ENCODE data around the gene SAP25.

The SAP25 gene

DNA sequence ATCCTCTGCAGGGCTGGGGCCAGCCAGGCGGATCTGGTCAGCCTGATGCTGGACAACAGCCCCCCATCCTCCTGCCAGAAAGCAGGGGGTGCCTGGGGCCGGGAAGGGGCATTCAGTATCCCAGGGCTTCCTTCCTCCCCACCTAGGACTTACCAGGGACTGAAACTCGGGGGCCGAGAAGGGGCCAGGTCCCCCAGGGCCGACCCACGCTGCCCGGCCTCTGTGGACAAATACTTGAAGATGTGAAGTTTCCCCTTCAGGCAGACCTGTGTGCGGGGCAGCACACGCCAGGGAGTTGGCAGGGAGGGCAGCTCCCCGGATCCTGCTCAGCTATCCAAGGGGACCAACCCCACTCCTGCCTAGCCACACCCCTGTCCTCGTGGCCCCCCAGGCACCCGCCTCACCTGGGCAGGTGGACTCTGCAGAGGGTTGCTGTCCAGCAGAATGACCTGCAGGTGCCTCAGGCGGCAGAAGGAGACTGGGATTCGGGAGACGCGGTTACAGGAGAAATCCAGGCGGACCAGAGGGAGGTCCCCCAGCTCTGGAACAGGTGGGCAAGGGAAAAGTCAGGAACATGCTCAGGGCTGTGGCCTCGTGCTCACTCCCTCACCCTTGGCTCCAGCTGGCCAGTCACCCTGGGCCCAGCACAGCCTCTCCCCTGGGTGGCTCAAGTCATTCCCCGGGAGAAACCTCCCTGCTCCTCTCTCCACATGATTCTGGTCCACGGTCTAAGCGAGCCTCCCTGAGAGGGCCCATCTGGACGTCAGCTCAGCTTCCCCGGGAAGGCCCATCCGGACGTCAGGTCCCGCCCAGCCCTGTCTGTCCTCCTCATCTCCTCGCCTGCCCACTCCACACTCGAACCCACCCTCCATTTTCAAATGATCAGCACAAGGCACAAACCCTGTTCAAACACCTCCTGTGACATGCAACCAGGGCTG, 4.8 kb upstream of the SAP25 start:
- DNase-seq (ENCODE audit: low read depth): no peak
- H3K4me3 ChIP-seq (ENCODE audit: low read depth, low read length): no peak overlapping the region

DNA sequence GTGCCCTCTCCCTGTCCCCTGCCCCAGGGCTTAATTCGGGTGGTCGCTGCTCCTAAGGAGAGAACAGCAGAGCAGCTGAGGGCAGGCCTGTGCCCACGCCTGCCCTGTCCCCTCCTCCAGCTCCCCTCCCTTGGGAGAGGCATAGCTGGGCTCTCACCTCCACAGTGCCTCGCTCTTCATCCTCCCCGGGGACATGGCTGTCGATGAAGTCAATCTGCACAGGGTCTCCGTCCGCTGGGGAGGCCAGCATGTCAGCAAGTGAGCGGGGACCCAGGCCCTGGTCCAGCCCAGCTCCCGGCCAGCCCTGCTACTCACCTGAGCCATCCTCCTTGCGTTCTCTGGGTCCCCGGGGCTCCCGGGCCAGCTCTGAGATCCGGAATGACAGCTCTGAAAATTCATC, 3.8 kb upstream of the SAP25 start:
- H3K4me3 ChIP-seq (ENCODE audit: low read depth, low read length): no peak overlapping the region

DNA sequence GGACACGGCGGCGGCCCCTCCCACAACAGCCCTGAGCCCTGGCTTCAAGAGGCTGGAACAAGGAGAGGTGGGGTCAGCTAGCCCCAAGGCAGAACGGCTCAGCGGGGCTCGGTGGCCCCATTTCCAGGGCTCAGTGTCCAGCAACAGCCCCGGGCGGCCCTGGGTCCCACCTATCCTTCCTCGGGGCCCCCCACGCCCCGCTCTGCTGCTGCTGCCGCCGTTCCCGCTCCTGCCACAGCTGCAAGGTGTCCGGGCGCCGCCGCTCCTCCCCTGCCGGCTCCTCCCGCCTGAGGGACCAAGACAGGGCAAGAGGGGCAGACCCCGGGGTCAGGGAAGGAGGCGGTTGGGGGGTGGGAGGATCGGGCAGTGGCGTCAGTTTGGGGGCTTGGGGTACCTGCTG, 3.4 kb upstream of the SAP25 start:
- no peak overlapping the region for H3K4me3 ChIP-seq (ENCODE audit: low read depth, low read length)
- no peak for DNase-seq (ENCODE audit: low read depth)

More for the DNA sequence above, 3.8 kb upstream of the SAP25 start:
- no peak for DNase-seq (ENCODE audit: low read depth)

DNA sequence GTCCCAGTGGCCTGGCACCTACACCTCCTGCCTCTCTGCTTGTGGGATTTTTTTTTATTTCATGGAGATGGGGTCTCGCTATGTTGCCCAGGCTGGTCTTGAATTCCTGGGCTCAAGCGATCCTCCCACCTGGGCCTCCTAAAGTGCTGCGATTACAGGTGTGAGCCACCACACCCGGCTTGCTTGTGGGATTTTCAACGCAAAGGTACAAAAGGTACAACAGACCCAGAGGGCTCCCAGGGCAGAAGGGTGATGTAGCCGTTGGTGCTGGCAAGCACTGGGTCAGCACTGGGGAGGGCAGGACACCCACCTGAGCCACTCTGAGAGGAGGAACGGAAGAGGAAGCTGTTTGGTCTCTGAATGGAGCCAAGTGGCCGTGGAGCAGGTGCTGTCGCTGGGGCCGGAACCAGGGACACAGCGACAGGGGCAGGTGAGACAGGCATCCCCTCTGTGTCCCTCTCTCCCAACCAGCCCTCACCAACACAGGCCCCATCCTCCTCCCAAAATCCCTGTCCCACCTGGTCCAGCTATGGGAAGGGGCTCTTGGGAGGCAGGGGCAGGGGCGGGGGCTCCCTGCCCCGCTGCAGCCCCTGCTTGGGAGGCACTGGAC, 2.8 kb upstream of the SAP25 start:
- H3K4me3 ChIP-seq (ENCODE audit: low read depth, low read length): no peak overlapping the region
- no peak for DNase-seq (ENCODE audit: low read depth)

DNA sequence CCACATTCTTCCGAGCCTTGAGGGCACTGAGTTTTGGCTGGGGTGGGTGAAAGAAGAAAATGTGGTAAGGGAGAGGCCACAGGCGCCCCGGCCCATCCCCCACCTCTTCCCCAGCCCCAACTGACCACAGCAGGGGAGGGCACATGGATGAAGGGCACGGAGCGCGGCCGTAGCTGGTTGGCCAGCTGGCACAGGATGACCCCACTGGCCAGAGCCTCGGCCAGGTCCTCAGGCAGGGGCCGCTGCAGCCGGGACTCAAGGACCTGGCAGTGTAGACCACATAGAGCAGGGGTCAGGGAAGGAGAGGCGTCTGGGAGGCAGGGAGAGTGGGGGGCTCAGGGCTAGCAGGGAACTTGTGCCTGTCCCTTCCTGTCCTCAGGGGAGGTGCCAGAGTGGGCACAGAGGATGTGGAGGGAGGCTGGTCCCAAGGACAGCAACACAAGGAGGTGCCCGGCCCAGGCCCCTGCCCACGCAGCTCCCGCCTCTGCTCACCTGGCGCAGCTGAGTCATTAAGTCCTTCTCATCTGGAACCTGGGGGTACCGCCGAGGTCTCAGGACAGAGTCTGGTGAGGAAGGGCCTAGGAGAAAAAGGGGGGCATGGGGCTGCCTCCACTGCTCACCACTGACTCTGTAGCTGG, 2.2 kb upstream of the SAP25 start:
- no peak overlapping the region for H3K4me3 ChIP-seq (ENCODE audit: low read depth, low read length)
- DNase-seq (ENCODE audit: low read depth): no peak

DNA sequence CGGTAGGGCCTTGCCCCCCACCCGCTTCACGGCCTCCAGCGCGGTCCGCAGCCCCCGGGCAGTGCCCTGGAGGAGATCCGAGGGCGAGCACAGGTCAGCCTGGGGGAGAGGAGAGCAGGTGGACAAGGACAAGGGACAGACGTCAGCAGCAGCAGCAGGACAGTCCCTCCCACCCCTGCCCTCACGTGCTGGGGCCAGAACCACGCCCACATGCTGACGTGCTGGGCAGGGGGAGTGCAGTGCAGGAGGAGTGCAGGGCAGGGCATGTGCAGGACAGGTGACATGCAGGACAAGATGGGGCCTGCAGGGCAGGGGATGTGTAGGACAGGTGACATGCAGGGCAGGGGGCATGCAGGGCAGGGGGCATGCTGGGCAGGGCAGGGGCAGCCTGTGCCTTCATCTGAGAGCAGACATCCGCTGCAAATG, 1.5 kb upstream of the SAP25 start:
- H3K4me3 ChIP-seq (ENCODE audit: low read depth, low read length): no peak overlapping the region
- no peak for DNase-seq (ENCODE audit: low read depth)

DNA sequence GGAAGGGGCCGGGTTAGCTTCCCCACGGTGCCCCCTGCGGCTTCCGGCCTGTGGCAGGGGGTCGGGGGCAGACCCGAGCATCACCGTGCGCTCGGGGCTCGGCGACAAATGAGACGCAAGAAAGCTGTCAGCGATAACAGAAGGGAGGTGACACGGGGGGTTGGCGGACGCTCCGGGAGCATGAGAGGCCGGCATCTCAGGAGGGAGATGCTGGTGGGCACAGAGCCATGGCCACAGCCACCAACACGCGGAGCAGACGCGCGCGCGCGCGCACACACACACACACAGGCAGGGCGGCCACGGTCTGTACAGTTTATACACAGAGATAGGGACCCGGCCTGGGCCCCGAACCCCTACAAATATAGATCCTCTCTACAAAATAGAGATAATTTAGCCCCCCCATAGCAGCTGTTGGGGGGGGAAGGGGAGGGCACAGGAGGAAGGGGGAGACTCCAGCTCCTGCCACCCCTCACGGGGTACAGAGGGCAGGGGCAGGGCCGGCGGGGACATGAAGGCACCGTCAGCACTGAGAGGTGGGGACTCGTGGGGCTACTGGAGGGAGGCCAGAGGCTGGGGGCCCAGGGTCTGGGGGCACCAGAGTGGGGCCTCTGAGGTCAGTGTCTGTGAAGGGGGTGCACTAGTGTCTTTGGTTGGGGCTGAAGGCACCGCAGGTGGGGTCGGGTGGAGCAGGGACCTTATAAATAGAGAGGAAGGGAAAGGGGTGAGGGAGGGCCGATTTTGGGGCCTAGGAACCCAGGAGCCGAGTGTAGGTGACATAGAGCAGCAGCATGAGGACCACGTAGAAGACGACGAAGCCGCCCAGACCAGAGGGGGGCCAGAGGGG, 884 bp upstream of the SAP25 start:
- DNase-seq (ENCODE audit: low read depth): no peak
- H3K4me3 ChIP-seq (ENCODE audit: low read depth, low read length): no peak overlapping the region

DNA sequence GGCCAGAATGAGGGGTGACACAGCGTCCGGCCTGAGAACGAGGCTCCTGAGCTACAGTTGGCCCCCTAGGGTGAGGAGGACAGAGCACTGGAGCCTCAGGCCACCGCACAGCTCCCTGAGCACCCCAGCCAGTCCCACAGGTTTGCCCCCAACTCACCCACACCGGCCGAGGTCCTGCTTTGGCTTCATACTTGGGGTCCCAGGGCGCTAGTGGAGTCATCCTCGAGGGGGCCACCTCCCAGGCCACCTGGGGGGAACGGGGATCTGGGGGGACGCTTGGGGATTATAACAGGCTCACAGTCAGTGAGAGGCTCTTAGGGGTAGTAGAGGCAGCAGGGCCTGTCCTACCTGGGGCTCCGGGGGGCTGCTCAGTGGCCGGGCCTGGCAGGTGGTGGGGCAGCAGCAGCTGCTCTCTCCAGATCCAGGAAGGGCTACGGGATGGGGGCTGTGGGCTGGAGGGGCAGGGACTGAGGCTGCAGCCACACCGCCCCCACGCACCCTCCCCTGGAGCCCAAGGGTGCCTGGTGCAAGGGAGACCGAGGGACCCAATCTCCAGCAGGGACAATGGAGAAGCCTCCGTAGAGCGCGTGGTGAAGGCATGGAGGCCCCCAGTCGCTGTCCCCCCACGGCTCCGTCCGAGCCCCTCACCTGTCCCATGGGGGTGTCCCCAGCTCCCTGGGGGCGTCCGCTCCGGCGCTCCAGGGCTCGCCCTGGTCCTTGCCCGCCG, 588 bp downstream of the SAP25 start:
- no peak overlapping the region for H3K4me3 ChIP-seq (ENCODE audit: low read depth, low read length)
- DNase-seq (ENCODE audit: low read depth): no peak

DNA sequence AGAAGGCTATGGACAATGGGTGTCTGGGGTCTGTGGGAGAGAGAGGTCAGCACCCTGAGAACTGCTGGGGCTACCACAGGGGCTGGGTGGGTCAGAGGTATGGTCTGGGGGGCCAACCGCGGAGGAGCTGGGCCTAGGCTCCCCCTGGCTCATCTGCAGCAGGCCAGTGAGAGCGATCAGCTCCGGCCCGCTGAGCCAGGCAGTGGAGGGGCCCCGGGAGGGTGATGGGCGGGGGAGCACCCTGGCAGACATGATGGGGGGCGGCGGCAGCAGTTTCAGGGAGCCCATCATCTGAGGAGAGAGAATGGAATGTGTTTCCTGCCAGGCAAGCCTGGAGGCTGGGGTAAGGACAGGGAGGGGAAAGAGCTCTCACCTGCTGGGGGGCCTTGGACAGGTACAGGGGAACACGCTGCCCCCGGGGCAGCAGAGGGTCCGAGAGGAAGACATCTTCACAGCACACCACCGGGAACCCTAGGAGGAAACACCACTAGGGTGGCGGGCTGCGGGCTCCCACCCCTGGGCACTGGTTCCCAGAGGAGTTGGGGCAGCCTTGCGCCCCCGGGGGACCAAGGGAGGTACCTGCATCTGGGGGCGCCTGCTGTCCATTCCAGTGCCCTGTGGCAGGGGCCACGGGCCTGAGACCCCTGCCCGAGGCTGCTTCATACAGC, 1.3 kb downstream of the SAP25 start:
- H3K4me3 ChIP-seq (ENCODE audit: low read depth, low read length): no peak overlapping the region
- DNase-seq (ENCODE audit: low read depth): no peak

DNA sequence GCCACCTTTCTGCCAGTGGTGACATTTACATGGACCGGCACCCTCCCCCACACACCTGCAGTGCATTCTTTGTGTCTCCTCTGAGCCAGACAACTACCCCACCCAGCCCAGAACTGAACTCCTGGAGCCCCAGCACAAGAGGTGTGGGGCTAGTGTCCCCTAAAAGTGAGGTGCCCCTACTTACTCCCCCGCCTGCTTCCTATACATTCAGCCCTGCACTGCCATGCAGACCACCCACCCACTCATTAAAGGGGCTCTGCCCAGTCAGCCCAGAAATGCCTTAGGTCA, 1.9 kb downstream of the SAP25 start:
- no peak overlapping the region for H3K4me3 ChIP-seq (ENCODE audit: low read depth, low read length)
- DNase-seq (ENCODE audit: low read depth): no peak

DNA sequence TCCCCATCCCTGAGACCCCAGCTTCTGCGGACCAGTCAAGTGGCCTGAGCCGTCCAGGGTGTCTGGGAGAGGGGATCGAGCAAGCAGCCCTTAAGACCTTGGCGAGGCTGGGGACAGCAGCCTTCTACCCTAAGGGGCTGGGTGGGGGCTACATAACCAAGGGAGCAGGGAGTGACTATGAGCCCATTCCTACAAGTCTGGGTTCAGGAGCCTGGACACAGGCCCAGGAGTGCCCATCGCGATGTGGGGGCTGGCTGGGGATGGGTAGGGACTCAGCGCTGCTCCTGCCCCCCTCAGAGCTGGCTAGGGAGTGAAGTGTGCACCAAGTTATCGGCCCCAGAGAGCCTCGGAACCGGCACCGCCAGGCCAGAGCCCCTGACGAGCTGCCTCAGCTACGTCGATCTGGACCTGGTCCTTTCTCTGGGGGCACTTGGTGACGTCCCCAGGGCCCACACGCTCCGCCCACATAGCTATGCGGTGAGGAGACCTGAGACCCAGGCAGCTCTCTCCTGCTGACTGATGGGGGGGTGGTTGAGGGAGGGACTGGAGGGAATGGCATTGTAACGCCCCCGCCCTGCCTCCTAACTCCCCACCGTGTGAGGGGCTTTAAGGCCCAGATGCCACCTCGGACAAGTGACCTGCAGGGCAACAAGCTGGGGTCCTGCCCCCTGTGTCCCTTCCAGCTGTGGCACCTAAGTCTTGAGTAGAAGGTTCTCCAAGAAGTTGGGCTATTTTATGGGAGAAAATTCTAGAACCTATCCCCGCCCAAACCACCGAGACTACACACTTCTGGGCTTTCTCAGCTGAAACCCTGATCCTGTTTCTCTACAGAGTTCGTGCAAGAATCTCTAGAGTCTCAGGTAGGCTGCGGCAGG, 2.5 kb downstream of the SAP25 start:
- no peak for DNase-seq (ENCODE audit: low read depth)
- H3K4me3 ChIP-seq (ENCODE audit: low read depth, low read length): no peak overlapping the region

DNA sequence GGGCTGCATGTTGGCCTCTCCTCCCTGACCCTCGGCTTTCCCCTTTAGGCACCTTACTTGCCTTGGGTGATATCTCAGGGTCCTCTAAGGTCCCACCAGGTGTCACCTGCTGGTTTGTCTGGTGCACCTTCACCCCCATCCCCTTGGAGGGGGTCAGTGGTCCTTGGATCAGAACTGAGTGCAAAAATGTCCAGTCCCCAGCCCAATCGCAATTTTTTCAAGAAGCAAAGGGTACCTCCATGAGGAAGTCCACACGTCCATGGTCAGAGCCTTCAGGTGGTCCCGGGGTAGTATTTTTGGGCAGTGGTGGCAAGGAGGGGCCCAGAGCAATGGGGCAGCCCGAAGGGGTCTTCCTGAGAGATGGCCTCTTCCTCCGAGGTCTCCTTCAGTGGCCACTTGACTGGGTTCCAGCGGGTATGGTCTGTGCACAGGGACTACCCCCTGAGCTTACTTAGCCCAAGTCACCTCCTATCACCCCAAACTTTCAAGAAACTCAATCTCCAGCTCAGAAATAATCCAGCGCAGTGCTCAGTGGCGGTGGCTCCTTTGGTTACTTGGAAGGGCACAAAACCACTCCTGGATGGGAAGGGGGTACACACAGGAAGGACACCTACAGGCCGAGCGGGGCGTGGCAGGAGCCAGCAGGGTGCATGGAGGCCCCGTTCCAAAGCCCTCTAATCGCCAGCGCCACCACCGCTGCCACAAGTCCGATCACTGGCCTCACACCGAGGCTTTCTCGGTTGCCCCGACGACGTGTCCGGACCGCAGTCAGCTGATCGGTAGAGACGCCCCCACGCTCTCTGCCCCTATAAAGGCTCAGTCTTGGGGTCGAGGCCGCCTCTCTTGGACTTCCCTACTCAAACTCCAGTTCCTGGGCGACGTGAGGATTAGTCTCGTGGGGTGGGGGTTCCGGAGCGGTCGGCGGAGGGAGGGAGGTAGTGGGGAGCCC, 4.5 kb downstream of the SAP25 start:
- DNase-seq (ENCODE audit: low read depth): no peak
- peak overlapping the region; percentile 40 for H3K4me3 ChIP-seq (ENCODE audit: low read depth, low read length)

DNA sequence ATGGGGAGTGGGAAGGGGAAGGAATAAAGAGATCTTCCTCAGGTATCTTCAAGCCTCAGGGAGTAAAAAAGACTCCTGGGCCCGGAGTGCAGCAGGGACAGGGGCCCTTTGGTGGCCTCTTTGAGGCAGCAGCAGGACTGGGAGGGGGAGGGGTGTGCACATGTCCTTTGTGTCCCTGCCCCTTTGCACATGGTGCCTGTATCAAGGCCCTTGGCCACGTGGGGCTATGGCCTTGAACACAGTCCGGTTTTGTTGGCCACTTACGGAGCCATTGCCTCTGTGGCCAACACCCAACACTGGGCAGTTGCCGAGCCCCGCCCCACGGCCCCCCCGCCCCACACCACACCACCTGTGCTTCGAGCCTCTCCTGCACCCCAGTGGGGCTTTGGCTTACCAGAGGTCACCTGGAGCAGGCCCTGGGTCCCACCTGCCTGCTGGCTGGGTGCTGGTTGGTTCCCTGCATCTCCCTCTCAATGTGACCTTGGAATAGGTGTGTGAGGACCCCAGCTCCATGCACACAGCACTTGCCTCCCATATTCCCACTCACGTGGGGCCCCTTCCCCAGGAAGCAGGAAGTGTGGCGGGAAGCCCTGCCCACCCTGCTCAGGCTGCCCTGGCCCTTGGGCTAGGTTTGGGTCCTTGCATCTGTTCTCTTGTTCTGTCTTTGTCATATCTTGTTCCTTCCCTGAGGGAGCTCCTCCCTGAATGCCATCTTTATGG, 5.4 kb downstream of the SAP25 start:
- no peak overlapping the region for H3K4me3 ChIP-seq (ENCODE audit: low read depth, low read length)
- no peak for DNase-seq (ENCODE audit: low read depth)

DNA sequence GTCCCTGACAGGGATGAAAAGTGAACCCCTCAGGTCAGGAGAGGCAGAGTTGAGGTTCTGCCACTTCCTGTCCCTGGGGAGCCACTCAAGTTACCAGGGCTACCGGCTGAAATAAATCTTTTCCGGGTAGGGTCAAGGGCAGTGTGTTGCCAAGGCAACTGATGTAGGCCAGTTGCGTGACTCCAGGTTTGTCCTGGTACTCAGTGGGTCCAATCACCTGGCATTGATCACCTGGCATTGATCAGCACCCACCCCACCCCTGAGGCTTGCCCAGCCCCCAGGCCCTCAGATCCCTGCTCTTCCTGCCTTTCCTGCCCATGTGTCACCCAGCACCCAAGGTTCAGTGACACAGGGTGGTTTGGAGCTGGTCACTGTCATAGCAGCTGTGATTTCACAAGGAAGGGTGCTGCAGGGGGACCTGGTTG, 5.9 kb downstream of the SAP25 start:
- DNase-seq (ENCODE audit: low read depth): no peak
- H3K4me3 ChIP-seq (ENCODE audit: low read depth, low read length): no peak overlapping the region

DNA sequence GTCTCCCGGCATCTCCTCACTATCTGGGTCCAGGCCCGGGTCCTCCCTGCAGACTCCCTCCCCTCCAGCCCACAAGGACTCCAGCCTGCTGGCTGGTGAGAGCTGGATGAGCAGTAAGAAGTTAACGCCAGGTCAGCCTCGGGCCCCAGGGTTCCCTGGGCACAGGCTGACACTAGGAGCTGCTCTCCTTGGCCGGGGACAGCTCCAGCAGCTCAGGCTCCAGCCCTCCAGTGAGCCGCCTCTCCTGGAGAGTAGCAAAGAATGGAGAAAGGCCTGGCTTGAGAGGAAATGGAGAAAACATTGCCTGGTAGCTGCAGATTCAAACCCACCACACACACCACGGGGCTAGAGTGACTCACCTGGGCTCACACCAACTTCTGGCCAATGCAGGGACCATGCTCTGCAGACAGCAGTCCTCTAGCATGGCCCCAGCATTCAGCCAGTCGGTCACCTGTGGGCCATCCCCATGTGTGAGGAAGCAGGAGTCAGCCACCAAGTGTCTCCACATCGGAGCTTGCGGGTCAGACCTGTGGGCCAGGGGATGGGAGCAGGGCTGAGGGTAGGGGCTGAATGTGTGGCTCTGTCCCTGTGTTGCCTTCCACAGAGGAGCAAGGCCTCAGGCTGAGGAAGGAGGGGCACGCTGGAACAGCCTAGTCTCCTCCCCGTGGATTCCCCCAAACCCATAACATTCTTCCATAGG, 6.5 kb downstream of the SAP25 start:
- no peak overlapping the region for H3K4me3 ChIP-seq (ENCODE audit: low read depth, low read length)
- DNase-seq (ENCODE audit: low read depth): no peak

Measured in skeletal muscle cell (primary cell).